Breast epithelium (tissue), 4 donors: ENCODE data around the gene ARSK. TPM values are rescaled to one million over a fixed set of nuclear protein-coding genes. Genes with fewer than 3 reads are reported as not detected.

Experiments used
- DNase-seq, 2 donors: peaks; one replicate each; pipeline ENCODE4 v3.0.0-alpha.2; 2019; ENCODE audit warnings: low spot score in 2 of 2
- H3K27ac ChIP-seq, 2 donors: fragments of 200-600 bp; sonication (generic) in 1 of 2; one replicate each; pipeline ENCODE4 v1.5.1; 2016 to 2019; ENCODE audit warnings: mild to moderate bottlenecking in 1 of 2
- H3K27me3 ChIP-seq, 2 donors: fragments of 200-600 bp; sonication (generic) in 1 of 2; one replicate each; pipeline versions ENCODE4 v1.5.1 to v1.6.0; 2017 to 2019; ENCODE audit warnings: control low read depth in 1 of 2, mild to moderate bottlenecking in 1 of 2
- H3K36me3 ChIP-seq: fragments of 200-600 bp; one replicate; pipeline ENCODE4 v1.5.1; 2019
- H3K4me1 ChIP-seq, 2 donors: fragments of 200-600 bp; sonication (generic); one replicate each; pipeline ENCODE4 v1.5.1; 2016 to 2019; ENCODE audit warnings: control low read depth in 1 of 2
- H3K4me3 ChIP-seq, 3 donors: fragments of 200-600 bp; sonication (generic); 1 replicate in 2 of 3; 2 replicates in 1 of 3; pipeline ENCODE4 v1.5.1; 2016 to 2019; ENCODE audit warnings: mild to moderate bottlenecking in 3 of 3, moderate library complexity in 2 of 3
- H3K9me3 ChIP-seq, 2 donors: fragments of 200-600 bp; sonication (generic) in 1 of 2; one replicate each; pipeline ENCODE4 v1.5.1; 2016 to 2019; ENCODE audit warnings: control low read depth in 1 of 2
- CTCF ChIP-seq, 3 donors: fragments of 450-650 bp; IDR thresholded peaks; one replicate each; pipeline ENCODE4 v1.5.1; 2016 to 2017; ENCODE audit warnings: antibody characterized with exemption in 3 of 3, mild to moderate bottlenecking in 3 of 3, moderate library complexity in 3 of 3
- POLR2A ChIP-seq: fragments of 450-650 bp; IDR thresholded peaks from one replicate; pipeline ENCODE4 v1.6.1; 2016; ENCODE audit warnings: antibody characterized with exemption, mild to moderate bottlenecking, moderate library complexity
- POLR2AphosphoS5 ChIP-seq, 3 donors: sonication (generic); formaldehyde crosslinking; IDR thresholded peaks; one replicate each; pipeline ENCODE4 v1.6.1; 2017; ENCODE audit warnings: antibody characterized with exemption in 3 of 3
- intact Hi-C: fragments of 100-400 bp; cut with DNase I; formaldehyde crosslinking; loops from one replicate; pipeline ENCODE4 v1.15.1; 2023; ENCODE audit warnings: low total_unique reads
- total RNA-seq, 3 donors: library from RNA; depleted of rRNA; stranded (reverse); fragments of >200 nt; gene quantifications; one replicate each; pipeline ENCODE4 v1.1.0, GENCODE V29; 2016

Gene ARSK
- total RNA-seq, 3 donors from 2014 or later: 9.5 to 11.4 (median 10.1) TPM

GRCh38 chr5:95652849-95653248, 97.9 kb downstream of the ARSK start:
- Histone ChIP-seq H3K4me3 (no peak overlapping the region), H3K4me1 (no peaks in the 10 kb centered on the region), H3K27me3 (no peaks in the 10 kb centered on the region), H3K9me3 (no peaks in the 10 kb centered on the region), H3K36me3 (no peaks in the 10 kb centered on the region), H3K27ac (no peak overlapping the region)
- intact Hi-C loops: no loop called here
- no peak for DNase-seq
- no peak for TF ChIP-seq POLR2AphosphoS5 (IDR thresholded peaks at IDR 0.05)
- no peak for TF ChIP-seq CTCF (IDR thresholded peaks at IDR 0.05)
- no peak for TF ChIP-seq POLR2A

DNA sequence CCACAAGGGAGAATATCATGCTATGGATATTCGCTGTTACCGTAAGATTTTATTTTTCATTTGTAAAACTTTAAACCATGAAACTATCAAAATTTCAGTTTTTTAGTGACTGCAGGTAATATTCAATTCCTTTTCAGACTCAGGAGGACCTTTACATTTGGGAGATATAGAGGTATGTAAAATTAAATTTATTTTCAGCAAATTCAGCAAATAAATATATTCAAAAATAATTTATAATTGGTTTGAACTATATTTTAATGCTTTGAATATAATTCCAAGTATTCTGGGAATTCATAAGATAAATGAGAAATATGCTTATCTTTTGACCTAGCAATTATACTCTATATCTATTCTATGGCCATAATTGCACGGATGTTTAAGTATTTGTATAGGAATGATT, 99.3 kb downstream of the ARSK start:
- H3K4me3 ChIP-seq: no peak overlapping the region
- DNase-seq: no peak
- H3K4me1 ChIP-seq: no peaks in the 10 kb centered on the region
- H3K9me3 ChIP-seq: no peaks in the 10 kb centered on the region
- intact Hi-C loops: no loop called here
- no peak for TF ChIP-seq POLR2AphosphoS5 (IDR thresholded peaks at IDR 0.05)
- TF ChIP-seq POLR2A: no peak
- TF ChIP-seq CTCF (IDR thresholded peaks at IDR 0.05): no peak
- H3K36me3 ChIP-seq: no peaks in the 10 kb centered on the region
- H3K27me3 ChIP-seq: no peaks in the 10 kb centered on the region
- no peak overlapping the region for H3K27ac ChIP-seq

Other genes with a start within 250 kb of the ARSK start
- 1 to 10 TPM in 1 of 3 donors, not detected in 2; 2.6 TPM for gene FAM81B, start 163.7 kb upstream of the ARSK start, total RNA-seq
- 100 to 1,000 TPM in 2 of 3 donors, 10 to 100 TPM in 1; 78.6 to 119 (median 104) TPM for gene SKIC3, start 124 bp upstream of the ARSK start, total RNA-seq
- gene GPR150, start 65.0 kb downstream of the ARSK start, total RNA-seq: 1 to 10 TPM in 1 of 3 donors, under 1 TPM in 1, not detected in 1; 0.33 to 1.4 TPM
- gene RFESD, start 91.7 kb downstream of the ARSK start, total RNA-seq: 1 to 10 TPM; 1.6 to 4.3 (median 3.4) TPM
- gene SPATA9, start 127.9 kb downstream of the ARSK start, total RNA-seq: under 1 TPM in 2 of 3 donors, not detected in 1; 0.32 to 0.33 TPM
- gene RHOBTB3, start 176.2 kb downstream of the ARSK start, total RNA-seq: 100 to 1,000 TPM in 2 of 3 donors, 10 to 100 TPM in 1; 82.8 to 205 (median 109) TPM